MG63 (cell line): ENCODE data around the gene ALDH1L1. TPM values are rescaled to one million over a fixed set of nuclear protein-coding genes. Genes with fewer than 3 reads are reported as not detected.

Experiments
- DNase-seq: peaks from one replicate; pipeline ENCODE4 v3.0.0-alpha.2; 2020
- H3K27me3 ChIP-seq: fragments of 250-450 bp; sonication (Bioruptor Pico); 2 replicates; pipeline ENCODE4 v1.5.1; 2020; ENCODE audit warnings: mild to moderate bottlenecking, moderate library complexity
- H3K36me3 ChIP-seq: fragments of 250-450 bp; sonication (Bioruptor Pico); 2 replicates; pipeline ENCODE4 v1.5.1; 2020; ENCODE audit warnings: mild to moderate bottlenecking, moderate library complexity
- H3K4me3 ChIP-seq: fragments of 250-450 bp; sonication (Bioruptor Pico); 2 replicates; pipeline ENCODE4 v1.5.1; 2020; ENCODE audit warnings: mild to moderate bottlenecking, moderate library complexity
- H3K9me3 ChIP-seq: fragments of 250-450 bp; sonication (Bioruptor Pico); 2 replicates; pipeline ENCODE4 v1.5.1; 2020; ENCODE audit warnings: mild to moderate bottlenecking, moderate library complexity
- total RNA-seq: library from RNA; depleted of rRNA; stranded (reverse); fragments of >200 nt; shearing (Covaris generic); gene quantifications from 2 replicates; pipeline ENCODE4 v1.2.3, GENCODE V29; 2014; ENCODE audit warnings: low replicate concordance

Gene ALDH1L1
- total RNA-seq, 1 experiment from 2014 or later = not detected

- H3K27me3 ChIP-seq = no peaks in the 10 kb centered on the region; the same call in none of the 2 replicates
- DNase-seq = no peak
- H3K36me3 ChIP-seq = no peaks in the 10 kb centered on the region
- no peaks in the 10 kb centered on the region for H3K9me3 ChIP-seq
- no peak overlapping the region for H3K4me3 ChIP-seq
These were observed 30.3 kb downstream of the ALDH1L1 start for GRCh38 chr3:126149960-126150515.

GRCh38 chr3:126149256-126149902 is 31.0 kb downstream of the ALDH1L1 start:
- H3K4me3 ChIP-seq = no peak overlapping the region

GRCh38 chr3:126147932-126148683 is 32.3 kb downstream of the ALDH1L1 start:
- DNase-seq = no peak
- peaks cover 10% of the 10 kb centered on the region for H3K27me3 ChIP-seq

More at GRCh38 chr3:126149256-126149902, 31.0 kb downstream of the ALDH1L1 start:
- Histone ChIP-seq H3K27me3 (peaks cover 1% of the 10 kb centered on the region), H3K9me3 (peaks cover 2% of the 10 kb centered on the region; the same call in 1 of the 2 replicates), H3K36me3 (no peaks in the 10 kb centered on the region)
- DNase-seq = no peak

GRCh38 chr3:126147147-126147931 is 33.0 kb downstream of the ALDH1L1 start:
- Histone ChIP-seq H3K9me3 (peaks cover 2% of the 10 kb centered on the region; the same call in 1 of the 2 replicates), H3K27me3 (peaks cover 16% of the 10 kb centered on the region), H3K4me3 (no peak overlapping the region), H3K36me3 (no peaks in the 10 kb centered on the region)
- DNase-seq = no peak

More at GRCh38 chr3:126147932-126148683, 32.3 kb downstream of the ALDH1L1 start:
- Histone ChIP-seq H3K36me3 (no peaks in the 10 kb centered on the region), H3K4me3 (no peak overlapping the region), H3K9me3 (peaks cover 2% of the 10 kb centered on the region; the same call in 1 of the 2 replicates)

GRCh38 chr3:126146525-126147146 is 33.8 kb downstream of the ALDH1L1 start:
- H3K36me3 ChIP-seq = no peaks in the 10 kb centered on the region
- peaks cover 2% of the 10 kb centered on the region; the same call in 1 of the 2 replicates for H3K9me3 ChIP-seq
- peaks cover 23% of the 10 kb centered on the region for H3K27me3 ChIP-seq
- DNase-seq = no peak
- H3K4me3 ChIP-seq = no peak overlapping the region

- no peak for DNase-seq
- Histone ChIP-seq H3K4me3 (no peak overlapping the region), H3K36me3 (no peaks in the 10 kb centered on the region), H3K9me3 (peaks cover 2% of the 10 kb centered on the region; the same call in 1 of the 2 replicates), H3K27me3 (peaks cover 30% of the 10 kb centered on the region)
These were observed 34.4 kb downstream of the ALDH1L1 start for GRCh38 chr3:126146034-126146433.

- DNase-seq = no peak
- peaks cover 2% of the 10 kb centered on the region; the same call in 1 of the 2 replicates for H3K9me3 ChIP-seq
- H3K4me3 ChIP-seq = no peak overlapping the region
- no peaks in the 10 kb centered on the region for H3K36me3 ChIP-seq
- H3K27me3 ChIP-seq = peaks cover 52% of the 10 kb centered on the region
These were observed 37.7 kb downstream of the ALDH1L1 start for GRCh38 chr3:126142652-126143051.

GRCh38 chr3:126137490-126138130 is 42.8 kb downstream of the ALDH1L1 start:
- H3K4me3 ChIP-seq = no peak overlapping the region
- no peak for DNase-seq

GRCh38 chr3:126136428-126137220 is 43.8 kb downstream of the ALDH1L1 start:
- no peaks in the 10 kb centered on the region for H3K9me3 ChIP-seq
- H3K4me3 ChIP-seq = no peak overlapping the region
- DNase-seq = no peak

More at GRCh38 chr3:126137490-126138130, 42.8 kb downstream of the ALDH1L1 start:
- Histone ChIP-seq H3K36me3 (no peaks in the 10 kb centered on the region), H3K9me3 (no peaks in the 10 kb centered on the region), H3K27me3 (peaks cover 38% of the 10 kb centered on the region)

GRCh38 chr3:126135406-126136076 is 44.8 kb downstream of the ALDH1L1 start:
- Histone ChIP-seq H3K4me3 (no peak overlapping the region), H3K36me3 (no peaks in the 10 kb centered on the region), H3K9me3 (no peaks in the 10 kb centered on the region), H3K27me3 (peaks cover 19% of the 10 kb centered on the region)
- no peak for DNase-seq

More at GRCh38 chr3:126136428-126137220, 43.8 kb downstream of the ALDH1L1 start:
- H3K27me3 ChIP-seq = peaks cover 29% of the 10 kb centered on the region
- no peaks in the 10 kb centered on the region for H3K36me3 ChIP-seq

GRCh38 chr3:126135071-126135405 is 45.3 kb downstream of the ALDH1L1 start:
- peaks cover 14% of the 10 kb centered on the region for H3K27me3 ChIP-seq
- H3K36me3 ChIP-seq = no peaks in the 10 kb centered on the region
- no peaks in the 10 kb centered on the region for H3K9me3 ChIP-seq
- no peak overlapping the region for H3K4me3 ChIP-seq
- DNase-seq = no peak

- peaks cover 8% of the 10 kb centered on the region for H3K27me3 ChIP-seq
- DNase-seq = peak; percentile 32
- H3K9me3 ChIP-seq = no peaks in the 10 kb centered on the region
- no peaks in the 10 kb centered on the region for H3K36me3 ChIP-seq
- no peak overlapping the region for H3K4me3 ChIP-seq
These were observed 46.0 kb downstream of the ALDH1L1 start for GRCh38 chr3:126134219-126134975.

GRCh38 chr3:126133606-126134005 is 46.8 kb downstream of the ALDH1L1 start:
- no peaks in the 10 kb centered on the region for H3K9me3 ChIP-seq
- H3K27me3 ChIP-seq = peaks cover 1% of the 10 kb centered on the region
- no peak for DNase-seq
- no peaks in the 10 kb centered on the region for H3K36me3 ChIP-seq
- no peak overlapping the region for H3K4me3 ChIP-seq
